Upper lobe of right lung (tissue), 1 donor: ENCODE measurements around the gene LRRC49. TPM values are rescaled to one million over a fixed set of nuclear protein-coding genes. Genes with fewer than 3 reads are reported as not detected.
A peak's percentile ranks its signal among the peaks of the same experiment; 100 is the strongest.

Source experiments
- ATAC-seq: fragments of 200-7000 bp; cut with Tn5 transposase; one replicate; pipeline ENCODE4 v1.9.1; 2020; ENCODE audit warnings: mild to moderate bottlenecking, moderate library complexity
- DNase-seq: peaks from one replicate; pipeline ENCODE4 v3.0.0-alpha.2; 2020
- H3K27ac ChIP-seq: fragments of 200-600 bp; one replicate; pipeline ENCODE4 v1.8.0; 2022
- H3K27me3 ChIP-seq: fragments of 200-600 bp; one replicate; pipeline ENCODE4 v1.8.0; 2022; ENCODE audit warnings: mild to moderate bottlenecking
- H3K36me3 ChIP-seq: fragments of 200-600 bp; one replicate; pipeline ENCODE4 v1.8.0; 2022
- H3K4me1 ChIP-seq: fragments of 200-600 bp; one replicate; pipeline ENCODE4 v1.8.0; 2022
- H3K4me3 ChIP-seq: fragments of 200-600 bp; one replicate; pipeline ENCODE4 v1.8.0; 2022; ENCODE audit warnings: mild to moderate bottlenecking
- H3K9me3 ChIP-seq: fragments of 200-600 bp; one replicate; pipeline ENCODE4 v1.8.0; 2022
- intact Hi-C: fragments of 100-400 bp; cut with DNase I; formaldehyde crosslinking; loops from one replicate; pipeline ENCODE4 v1.11.0; 2022
- total RNA-seq: library from RNA; stranded (reverse); fragmentation: NEBNext Ultra II Directional; extraction: Animal tissue kit (Norgen Biotek cat#: 25700); gene quantifications from one replicate; pipeline ENCODE4 v1.2.1, GENCODE V29; 2021
- TF ChIP-seq, protein P1 (sequence below): fragments of 200-600 bp; IDR thresholded peaks from one replicate; pipeline ENCODE4 v1.8.0; 2022; ENCODE audit warnings: antibody characterized with exemption
- donor health status: DM: no; HTN: yes; CAD: no; lungs with severe emphysema.

LRRC49 gene
- total RNA-seq, 1 donor from 2014 or later, result 4.3 TPM

DNA sequence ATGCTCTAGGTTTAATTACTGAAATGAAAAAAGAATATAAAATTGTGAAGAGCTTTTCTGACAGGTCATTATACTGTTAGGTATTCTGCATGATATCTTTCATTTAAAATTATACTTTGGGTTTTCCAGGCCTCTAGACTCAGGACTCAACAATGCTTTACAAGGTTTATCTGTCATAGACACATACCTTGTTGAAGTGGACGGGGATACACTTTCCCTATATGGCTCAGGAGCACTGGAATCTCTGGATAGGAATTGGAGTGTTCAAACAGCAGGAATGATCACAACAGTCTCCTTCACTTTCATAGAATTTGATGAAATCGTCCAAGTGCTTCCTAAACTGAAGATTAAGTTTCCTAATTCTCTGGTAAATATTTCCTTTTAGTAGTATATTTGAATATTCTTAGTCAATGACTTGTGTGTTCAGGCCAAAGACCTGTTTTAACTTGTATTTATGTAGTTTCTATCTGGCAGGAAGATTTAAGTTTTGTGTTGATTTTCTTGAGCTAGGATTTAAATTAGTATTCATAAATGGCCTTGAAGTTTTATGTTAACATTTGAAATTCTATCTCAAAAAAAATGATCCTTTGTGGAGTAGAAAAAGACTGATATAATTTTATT is 115.7 kb downstream of the LRRC49 start:
- ATAC-seq (no peak), DNase-seq (no peak)
- Histone ChIP-seq H3K4me3 (no peak overlapping the region), H3K27ac (no peak overlapping the region), H3K27me3 (no peaks in the 10 kb centered on the region), H3K9me3 (no peaks in the 10 kb centered on the region), H3K36me3 (no peaks in the 10 kb centered on the region), H3K4me1 (no peaks in the 10 kb centered on the region)
- TF ChIP-seq, protein P1, sequence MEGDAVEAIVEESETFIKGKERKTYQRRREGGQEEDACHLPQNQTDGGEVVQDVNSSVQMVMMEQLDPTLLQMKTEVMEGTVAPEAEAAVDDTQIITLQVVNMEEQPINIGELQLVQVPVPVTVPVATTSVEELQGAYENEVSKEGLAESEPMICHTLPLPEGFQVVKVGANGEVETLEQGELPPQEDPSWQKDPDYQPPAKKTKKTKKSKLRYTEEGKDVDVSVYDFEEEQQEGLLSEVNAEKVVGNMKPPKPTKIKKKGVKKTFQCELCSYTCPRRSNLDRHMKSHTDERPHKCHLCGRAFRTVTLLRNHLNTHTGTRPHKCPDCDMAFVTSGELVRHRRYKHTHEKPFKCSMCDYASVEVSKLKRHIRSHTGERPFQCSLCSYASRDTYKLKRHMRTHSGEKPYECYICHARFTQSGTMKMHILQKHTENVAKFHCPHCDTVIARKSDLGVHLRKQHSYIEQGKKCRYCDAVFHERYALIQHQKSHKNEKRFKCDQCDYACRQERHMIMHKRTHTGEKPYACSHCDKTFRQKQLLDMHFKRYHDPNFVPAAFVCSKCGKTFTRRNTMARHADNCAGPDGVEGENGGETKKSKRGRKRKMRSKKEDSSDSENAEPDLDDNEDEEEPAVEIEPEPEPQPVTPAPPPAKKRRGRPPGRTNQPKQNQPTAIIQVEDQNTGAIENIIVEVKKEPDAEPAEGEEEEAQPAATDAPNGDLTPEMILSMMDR, result no peak
- intact Hi-C loops, result no loop called here

DNA sequence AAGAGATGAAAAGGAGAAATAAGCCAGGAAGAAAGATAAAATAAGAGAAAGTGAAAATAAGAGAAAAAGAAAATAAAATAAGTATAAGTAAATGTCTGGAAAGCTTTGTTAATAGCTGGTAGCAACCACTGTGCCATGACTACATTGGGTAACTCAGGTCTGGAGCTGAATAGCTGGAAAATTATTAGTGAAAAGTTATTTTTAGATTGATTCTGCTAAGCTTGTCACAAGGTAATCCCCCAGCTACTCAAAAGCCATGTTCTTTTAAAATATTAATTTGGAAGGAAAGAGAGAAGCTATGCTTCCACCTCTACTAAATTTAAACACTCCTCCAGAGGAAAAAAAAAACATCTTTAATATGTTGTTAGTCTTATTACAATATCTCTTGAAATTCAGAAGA is 117.8 kb downstream of the LRRC49 start:
- no peaks in the 10 kb centered on the region for H3K36me3 ChIP-seq
- intact Hi-C loops, result no loop called here
- DNase-seq, result no peak
- no peak overlapping the region for H3K4me3 ChIP-seq
- no peak for ATAC-seq
- no peaks in the 10 kb centered on the region for H3K27me3 ChIP-seq
- H3K9me3 ChIP-seq, result no peaks in the 10 kb centered on the region
- TF ChIP-seq, protein P1, result no peak
- H3K27ac ChIP-seq, result no peak overlapping the region
- no peaks in the 10 kb centered on the region for H3K4me1 ChIP-seq

DNA sequence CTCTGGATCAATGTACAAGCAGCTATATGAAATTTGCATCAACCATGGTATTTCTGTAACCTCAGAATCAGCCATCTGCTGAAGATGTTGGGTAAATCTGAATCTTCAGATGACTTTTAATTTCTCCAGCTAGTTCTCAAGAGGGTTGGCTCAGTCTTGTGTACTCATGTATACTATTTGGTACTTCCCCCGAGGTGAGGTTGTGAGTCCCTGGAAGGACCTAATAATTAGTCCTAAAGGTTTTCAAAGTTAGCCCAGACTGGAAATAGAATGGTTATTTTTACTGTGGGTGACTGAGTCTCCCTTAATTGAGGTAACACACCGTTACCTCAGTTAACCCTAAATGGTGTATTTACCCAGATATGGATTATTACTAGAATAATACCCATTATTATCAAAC is 118.4 kb downstream of the LRRC49 start:
- Histone ChIP-seq H3K27ac (no peak overlapping the region), H3K36me3 (no peaks in the 10 kb centered on the region), H3K4me1 (no peaks in the 10 kb centered on the region), H3K4me3 (no peak overlapping the region), H3K27me3 (no peaks in the 10 kb centered on the region), H3K9me3 (no peaks in the 10 kb centered on the region)
- no peak for DNase-seq
- TF ChIP-seq, protein P1, result no peak
- intact Hi-C loops, result no loop called here
- no peak for ATAC-seq

DNA sequence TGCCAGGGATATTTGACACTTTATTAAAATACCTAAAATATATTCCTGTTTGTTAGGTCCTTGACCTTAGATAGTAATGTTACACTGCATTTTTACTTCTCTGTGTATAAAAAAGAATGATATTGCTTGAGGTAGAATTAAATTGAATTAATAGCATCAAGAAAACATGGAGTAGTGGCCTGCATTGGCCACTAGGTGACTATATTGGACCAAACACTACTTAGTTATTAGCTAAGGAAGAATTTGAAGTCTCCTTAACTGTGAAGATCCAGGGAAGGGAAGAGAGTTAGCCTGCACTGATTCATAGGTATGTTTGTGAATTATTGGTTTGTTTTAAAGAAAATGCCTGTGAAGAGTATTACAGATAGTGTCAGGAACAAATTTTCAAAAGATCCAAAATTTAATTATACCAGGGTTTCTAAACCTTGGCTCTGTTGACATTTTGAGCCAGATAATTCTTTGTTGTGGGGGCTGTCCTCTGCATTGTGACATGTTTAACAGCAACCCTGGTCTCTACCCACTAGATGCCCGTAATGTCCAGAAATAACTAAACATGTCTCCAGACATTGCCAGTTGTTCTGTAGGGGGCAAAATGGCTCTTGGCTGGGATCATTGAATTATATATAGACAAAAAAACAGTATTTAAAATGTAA is 119.0 kb downstream of the LRRC49 start:
- H3K36me3 ChIP-seq, result no peaks in the 10 kb centered on the region

DNA sequence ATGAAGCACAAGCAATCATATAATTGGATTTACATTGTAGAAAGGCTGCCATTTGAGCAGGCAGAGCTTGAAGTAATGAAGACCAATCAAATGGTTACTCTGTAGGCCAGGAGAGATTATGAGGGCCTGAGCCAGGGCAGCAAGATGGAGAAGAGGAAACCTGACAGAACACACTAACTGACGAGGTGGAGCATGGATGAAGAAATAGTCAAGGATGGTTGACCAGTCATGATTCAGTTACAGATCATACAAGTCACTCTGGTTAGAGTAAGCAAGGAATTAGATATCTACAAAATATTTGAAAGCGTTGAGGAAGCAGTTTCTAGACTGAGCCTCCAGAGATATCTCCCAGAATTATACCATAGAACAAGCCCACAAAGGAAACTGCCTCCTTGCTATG is 120.8 kb downstream of the LRRC49 start:
- Histone ChIP-seq H3K4me3 (no peak overlapping the region), H3K27me3 (no peaks in the 10 kb centered on the region), H3K4me1 (no peaks in the 10 kb centered on the region), H3K36me3 (no peaks in the 10 kb centered on the region), H3K27ac (no peak overlapping the region), H3K9me3 (no peaks in the 10 kb centered on the region)
- DNase-seq (no peak), ATAC-seq (no peak)
- intact Hi-C loops, result no loop called here
- TF ChIP-seq, protein P1, result no peak

More for the DNA sequence above, 119.0 kb downstream of the LRRC49 start:
- H3K4me3 ChIP-seq, result no peak overlapping the region
- no peak for DNase-seq
- no peaks in the 10 kb centered on the region for H3K4me1 ChIP-seq
- H3K27me3 ChIP-seq, result no peaks in the 10 kb centered on the region
- TF ChIP-seq, protein P1, result peak; percentile 78
- intact Hi-C loops, result no loop called here
- no peak overlapping the region for H3K27ac ChIP-seq
- H3K9me3 ChIP-seq, result no peaks in the 10 kb centered on the region
- peak; percentile 72 for ATAC-seq
